ENCODE results near the gene BTBD16. TPM values are rescaled to one million over a fixed set of nuclear protein-coding genes. Genes with fewer than 3 reads are reported as not detected.
A peak's percentile ranks its signal among the peaks of the same experiment; 100 is the strongest.

The BTBD16 gene
- total RNA-seq, 1 donor from 2014 or later, result not detected

DNA sequence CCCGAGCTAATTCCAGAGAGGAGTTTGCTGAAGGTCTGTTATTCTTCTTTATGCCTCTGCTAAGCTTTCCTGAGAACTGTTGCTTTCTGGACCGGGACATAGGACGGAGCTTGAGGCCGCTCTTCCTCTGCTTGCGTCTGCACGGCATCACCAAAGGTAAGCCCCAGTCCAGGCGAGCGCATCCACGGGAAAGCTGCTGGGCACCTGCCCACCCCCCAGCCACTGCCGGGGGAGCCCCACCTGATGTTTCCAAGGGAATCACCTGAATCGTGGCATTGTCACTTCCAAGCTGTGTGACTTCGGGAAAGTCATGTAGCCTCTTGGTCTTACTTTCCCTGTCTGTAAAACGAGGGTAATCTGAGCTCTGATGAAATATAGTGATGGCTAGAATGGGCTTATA is 58.3 kb downstream of the BTBD16 start:
- no peak overlapping the region for H3K4me3 Mint-ChIP-seq
- no peaks in the 10 kb centered on the region for H3K36me3 Mint-ChIP-seq (ENCODE audit: low read depth)
- no peak for DNase-seq (ENCODE audit: low read depth, low spot score)
- peaks cover 8% of the 10 kb centered on the region for H3K9me3 Mint-ChIP-seq
- no peaks in the 10 kb centered on the region for H3K27me3 Mint-ChIP-seq (ENCODE audit: low read depth)
- H3K27ac Mint-ChIP-seq (ENCODE audit: unreplicated experiment), result no peak overlapping the region
- H3K4me1 Mint-ChIP-seq, result peaks cover 17% of the 10 kb centered on the region
- TF ChIP-seq, protein P1, sequence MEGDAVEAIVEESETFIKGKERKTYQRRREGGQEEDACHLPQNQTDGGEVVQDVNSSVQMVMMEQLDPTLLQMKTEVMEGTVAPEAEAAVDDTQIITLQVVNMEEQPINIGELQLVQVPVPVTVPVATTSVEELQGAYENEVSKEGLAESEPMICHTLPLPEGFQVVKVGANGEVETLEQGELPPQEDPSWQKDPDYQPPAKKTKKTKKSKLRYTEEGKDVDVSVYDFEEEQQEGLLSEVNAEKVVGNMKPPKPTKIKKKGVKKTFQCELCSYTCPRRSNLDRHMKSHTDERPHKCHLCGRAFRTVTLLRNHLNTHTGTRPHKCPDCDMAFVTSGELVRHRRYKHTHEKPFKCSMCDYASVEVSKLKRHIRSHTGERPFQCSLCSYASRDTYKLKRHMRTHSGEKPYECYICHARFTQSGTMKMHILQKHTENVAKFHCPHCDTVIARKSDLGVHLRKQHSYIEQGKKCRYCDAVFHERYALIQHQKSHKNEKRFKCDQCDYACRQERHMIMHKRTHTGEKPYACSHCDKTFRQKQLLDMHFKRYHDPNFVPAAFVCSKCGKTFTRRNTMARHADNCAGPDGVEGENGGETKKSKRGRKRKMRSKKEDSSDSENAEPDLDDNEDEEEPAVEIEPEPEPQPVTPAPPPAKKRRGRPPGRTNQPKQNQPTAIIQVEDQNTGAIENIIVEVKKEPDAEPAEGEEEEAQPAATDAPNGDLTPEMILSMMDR (conservative IDR thresholded peaks at IDR 0.05), result no peak

DNA sequence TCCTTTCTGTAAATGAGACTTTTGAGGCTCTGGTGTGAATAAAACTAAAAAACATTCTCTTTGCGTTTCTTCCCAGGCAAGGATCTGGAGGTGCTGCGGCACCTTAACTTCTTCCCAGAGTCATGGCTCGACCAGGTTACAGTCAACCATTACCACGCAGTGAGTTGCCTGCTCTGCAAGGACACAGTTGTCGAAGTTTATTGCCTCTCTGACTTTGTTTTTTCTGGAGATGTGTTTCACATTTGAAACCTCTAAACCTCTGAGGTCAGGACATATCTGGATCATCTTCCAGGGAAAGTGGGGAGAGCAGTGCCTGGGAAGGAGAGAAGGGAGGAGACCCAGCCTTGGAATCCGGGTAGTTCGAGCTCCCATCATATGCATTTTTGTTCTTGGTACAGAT is 60.0 kb downstream of the BTBD16 start:
- peaks cover 17% of the 10 kb centered on the region for H3K4me1 Mint-ChIP-seq
- H3K27ac Mint-ChIP-seq (ENCODE audit: unreplicated experiment), result peak overlapping the region; percentile 96
- H3K27me3 Mint-ChIP-seq (ENCODE audit: low read depth), result no peaks in the 10 kb centered on the region
- H3K36me3 Mint-ChIP-seq (ENCODE audit: low read depth), result no peaks in the 10 kb centered on the region
- peaks cover 8% of the 10 kb centered on the region for H3K9me3 Mint-ChIP-seq
- H3K4me3 Mint-ChIP-seq, result no peak overlapping the region
- DNase-seq (ENCODE audit: low read depth, low spot score), result no peak
- TF ChIP-seq, protein P1 (conservative IDR thresholded peaks at IDR 0.05), result no peak

DNA sequence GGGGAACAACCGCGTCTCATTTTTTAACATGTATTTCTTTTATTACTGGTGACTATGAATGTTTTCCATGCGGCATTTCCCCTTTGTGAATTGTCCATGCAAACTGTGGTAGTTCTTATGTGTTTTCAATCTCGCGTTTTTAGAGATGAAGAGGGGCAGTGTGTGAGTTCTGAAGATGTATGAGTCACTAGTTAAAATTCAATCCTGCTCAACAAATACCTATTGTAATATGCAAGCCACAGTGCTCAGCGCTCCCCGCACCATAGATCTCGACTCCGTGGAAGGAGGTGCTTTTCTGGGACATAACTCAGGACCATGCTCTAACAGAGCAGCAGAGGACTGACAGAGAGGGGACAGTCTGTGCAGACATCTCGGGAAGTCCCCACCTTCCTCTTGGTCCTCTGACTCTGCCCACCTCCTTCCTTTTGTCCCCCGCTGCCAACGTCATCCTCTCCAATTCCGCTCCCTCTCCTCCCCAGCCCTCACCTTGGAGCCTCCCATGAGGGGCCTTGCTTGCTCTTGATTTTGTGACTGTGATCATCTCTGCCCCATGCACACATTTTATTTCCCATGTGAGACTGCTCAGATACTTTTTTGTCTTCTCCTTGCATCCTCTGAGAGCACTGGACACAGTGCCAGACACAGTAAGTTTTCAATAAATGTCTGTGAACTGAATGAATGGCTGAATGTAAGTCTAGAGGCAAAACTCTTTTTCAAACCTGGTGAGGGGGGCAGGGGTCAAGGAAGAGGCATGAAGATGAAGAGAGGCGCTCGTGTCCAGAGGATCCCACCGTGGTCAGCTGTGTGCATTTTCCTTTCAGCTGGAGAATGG is 60.7 kb downstream of the BTBD16 start:
- no peaks in the 10 kb centered on the region for H3K27me3 Mint-ChIP-seq (ENCODE audit: low read depth)
- H3K9me3 Mint-ChIP-seq, result peaks cover 5% of the 10 kb centered on the region
- H3K27ac Mint-ChIP-seq (ENCODE audit: unreplicated experiment), result peak overlapping the region; percentile 96
- peak overlapping the region; percentile 16 for H3K4me3 Mint-ChIP-seq
- no peak for DNase-seq (ENCODE audit: low read depth, low spot score)
- H3K4me1 Mint-ChIP-seq, result peaks cover 17% of the 10 kb centered on the region
- TF ChIP-seq, protein P1 (conservative IDR thresholded peaks at IDR 0.05), result no peak
- no peaks in the 10 kb centered on the region for H3K36me3 Mint-ChIP-seq (ENCODE audit: low read depth)

DNA sequence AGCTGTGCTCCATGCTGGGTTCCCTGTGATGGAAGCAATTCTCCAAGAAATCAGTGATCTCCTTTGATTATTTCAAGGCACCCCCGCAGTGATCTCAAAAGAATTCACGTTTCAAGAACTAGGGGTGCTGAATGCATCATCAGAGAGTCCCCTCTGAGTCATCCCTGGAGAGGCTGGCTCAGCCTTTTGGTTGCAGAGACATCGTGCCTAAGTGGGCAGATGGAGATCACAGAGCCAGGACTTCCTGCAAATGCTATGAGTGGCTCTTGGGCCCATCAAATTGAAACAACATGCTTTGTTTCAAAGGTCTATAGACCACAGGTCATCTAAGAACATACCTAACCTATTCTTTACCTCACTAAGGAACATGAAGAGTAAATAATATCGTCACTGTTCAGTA is 61.9 kb downstream of the BTBD16 start:
- DNase-seq (ENCODE audit: low read depth, low spot score), result no peak
- no peak overlapping the region for H3K27ac Mint-ChIP-seq (ENCODE audit: unreplicated experiment)
- TF ChIP-seq, protein P1 (conservative IDR thresholded peaks at IDR 0.05), result no peak
- H3K27me3 Mint-ChIP-seq (ENCODE audit: low read depth), result no peaks in the 10 kb centered on the region
- peaks cover 21% of the 10 kb centered on the region for H3K4me1 Mint-ChIP-seq
- no peak overlapping the region for H3K4me3 Mint-ChIP-seq
- no peaks in the 10 kb centered on the region for H3K36me3 Mint-ChIP-seq (ENCODE audit: low read depth)
- peaks cover 5% of the 10 kb centered on the region for H3K9me3 Mint-ChIP-seq

DNA sequence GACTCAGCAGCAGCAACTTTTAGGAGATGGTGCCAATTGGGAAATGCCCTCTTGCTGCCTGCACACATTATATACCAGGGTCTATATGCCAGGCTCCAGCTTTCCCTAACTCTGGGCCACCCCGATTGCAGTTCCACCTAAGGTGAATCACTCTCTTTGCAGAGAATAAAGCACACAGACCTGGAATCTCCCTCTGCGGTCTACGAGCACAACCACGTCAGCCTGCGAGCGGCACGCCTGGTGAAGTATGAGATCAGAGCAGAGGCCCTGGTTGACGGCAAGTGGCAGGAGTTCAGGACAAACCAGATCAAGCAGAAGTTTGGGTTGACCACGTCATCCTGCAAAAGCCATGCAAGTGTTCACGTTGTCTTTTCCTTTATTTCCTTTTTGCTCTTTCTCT is 65.2 kb downstream of the BTBD16 start:
- H3K27ac Mint-ChIP-seq (ENCODE audit: unreplicated experiment), result no peak overlapping the region
- no peaks in the 10 kb centered on the region for H3K27me3 Mint-ChIP-seq (ENCODE audit: low read depth)
- TF ChIP-seq, protein P1 (conservative IDR thresholded peaks at IDR 0.05), result no peak
- no peak overlapping the region for H3K4me3 Mint-ChIP-seq
- peaks cover 5% of the 10 kb centered on the region for H3K9me3 Mint-ChIP-seq
- H3K4me1 Mint-ChIP-seq, result peaks cover 16% of the 10 kb centered on the region
- DNase-seq (ENCODE audit: low read depth, low spot score), result no peak
- H3K36me3 Mint-ChIP-seq (ENCODE audit: low read depth), result no peaks in the 10 kb centered on the region
